ENCODE measurements around the gene RSPRY1.
"Not testable (repeated sequence)": the region's sequence is repeated elsewhere in the genome, so short reads cannot be mapped to it uniquely, and the experiment has no call there.

The RSPRY1 gene

DNA sequence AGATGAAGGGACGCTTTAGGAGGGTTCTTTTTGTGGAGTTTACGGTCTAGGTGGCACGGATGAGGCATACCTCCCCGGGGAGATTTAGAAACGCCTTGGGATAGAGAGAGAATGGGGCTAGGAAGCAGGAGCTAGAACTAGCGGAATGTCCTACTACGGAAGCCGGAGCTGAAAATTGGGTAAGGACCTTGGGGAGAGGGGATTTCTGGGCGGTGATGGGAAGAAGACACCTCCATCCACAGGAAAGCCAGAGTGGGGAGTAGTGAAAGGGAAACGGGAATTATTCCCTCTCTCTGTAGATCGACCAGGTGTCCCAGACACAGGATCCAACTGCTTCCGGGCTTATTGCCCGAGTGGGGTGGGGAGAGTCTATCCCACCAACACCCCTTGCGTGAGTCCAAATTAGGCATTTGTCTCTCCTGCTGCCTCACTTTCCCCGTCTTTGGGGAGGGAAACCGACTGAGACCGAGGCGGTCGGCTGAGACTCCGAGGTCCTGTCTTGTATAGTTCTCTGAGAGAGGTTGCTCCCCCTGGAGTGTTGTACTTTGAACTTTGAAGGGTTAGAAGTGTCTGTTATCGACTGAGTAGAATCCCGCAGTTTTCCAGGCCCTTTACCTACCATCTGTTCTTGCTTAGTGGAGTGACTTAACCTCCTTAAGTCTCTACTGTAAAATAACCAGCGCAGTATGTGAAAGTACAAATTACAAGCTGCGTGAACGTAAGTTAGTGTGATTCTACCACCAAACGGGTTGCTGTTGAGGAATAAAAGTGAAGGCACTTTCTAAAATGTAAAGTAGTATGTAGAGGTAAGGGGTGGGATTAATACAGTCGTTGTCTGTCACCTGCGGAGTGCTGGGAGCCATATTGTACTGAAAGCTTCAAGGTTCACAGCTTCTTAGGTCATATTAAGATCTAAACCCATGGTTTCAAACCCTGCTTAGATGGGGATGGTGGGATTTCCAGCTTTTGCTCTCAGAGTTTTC lies 1.0 kb downstream of the RSPRY1 start:
- peak; percentile 14 to 22 (median 19) for DNase-seq

DNA sequence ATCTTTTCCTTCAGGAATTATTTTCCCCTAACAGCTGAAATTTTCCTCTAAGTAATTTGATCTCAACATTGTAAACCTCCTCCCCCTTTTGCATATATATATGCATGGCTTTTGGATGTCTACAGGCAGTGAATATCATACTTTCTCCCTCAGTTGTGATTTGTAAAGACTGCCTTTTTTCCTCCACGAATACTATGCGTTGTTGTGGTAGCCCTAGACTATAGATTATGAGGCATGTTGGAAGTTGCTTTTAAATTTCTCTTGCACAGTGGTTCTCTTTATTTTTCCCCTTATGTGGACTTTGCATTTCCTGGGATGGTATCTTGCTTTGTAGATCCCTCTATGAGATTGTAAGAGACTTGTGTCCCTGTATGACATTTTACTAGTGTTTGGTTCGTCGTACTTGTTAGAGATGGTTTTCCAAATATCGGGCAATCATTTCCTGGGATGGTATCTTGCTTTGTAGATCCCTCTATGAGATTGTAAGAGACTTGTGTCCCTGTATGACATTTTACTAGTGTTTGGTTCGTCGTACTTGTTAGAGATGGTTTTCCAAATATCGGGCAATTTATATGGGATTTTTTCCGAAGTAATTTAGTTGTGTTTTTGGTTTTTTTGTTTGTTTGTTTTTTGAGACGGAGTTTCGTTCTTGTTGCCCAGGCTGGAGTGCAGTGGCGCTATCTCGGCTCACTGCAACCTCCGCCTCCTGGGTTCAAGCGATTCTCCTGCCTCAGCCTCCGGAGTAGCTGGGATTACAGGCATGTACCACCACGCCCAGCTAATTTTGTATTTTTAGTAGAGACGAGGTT lies 2.0 kb downstream of the RSPRY1 start:
- not testable (repeated sequence) for DNase-seq

DNA sequence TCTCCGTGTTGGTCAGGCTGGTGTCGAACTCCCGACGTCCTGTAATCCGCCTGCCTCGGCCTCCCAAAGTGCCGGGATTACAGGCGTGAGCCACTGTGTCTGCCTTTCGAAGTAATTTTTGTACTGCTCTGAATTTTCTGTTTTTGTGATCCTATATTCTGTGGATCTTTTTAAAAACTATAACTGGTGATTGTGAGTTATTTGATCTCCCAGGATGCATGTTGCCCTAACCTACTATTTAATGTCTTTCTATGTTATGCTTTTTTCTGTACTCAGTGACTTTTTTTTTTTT lies 2.5 kb downstream of the RSPRY1 start:
- DNase-seq = no peak

DNA sequence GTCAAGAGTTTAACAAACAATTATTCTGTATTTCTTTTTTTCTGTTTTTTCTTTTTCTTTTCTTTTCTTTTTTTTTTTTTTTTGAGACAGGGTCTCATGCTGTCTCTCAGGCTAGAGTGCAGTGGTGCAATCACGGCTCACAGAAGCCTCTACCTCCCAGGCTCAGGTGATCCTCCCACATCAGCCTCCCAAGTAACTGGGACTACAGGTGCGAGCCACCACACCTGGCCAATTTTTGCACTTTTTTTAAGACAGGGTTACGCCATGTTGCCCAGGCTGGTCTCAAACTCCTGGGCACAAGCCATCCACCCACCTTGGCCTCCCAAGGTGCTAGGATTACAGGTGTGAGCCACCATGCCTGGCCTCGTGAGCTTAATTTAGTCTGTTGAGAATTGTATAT lies 3.4 kb downstream of the RSPRY1 start:
- DNase-seq = not testable (repeated sequence)

DNA sequence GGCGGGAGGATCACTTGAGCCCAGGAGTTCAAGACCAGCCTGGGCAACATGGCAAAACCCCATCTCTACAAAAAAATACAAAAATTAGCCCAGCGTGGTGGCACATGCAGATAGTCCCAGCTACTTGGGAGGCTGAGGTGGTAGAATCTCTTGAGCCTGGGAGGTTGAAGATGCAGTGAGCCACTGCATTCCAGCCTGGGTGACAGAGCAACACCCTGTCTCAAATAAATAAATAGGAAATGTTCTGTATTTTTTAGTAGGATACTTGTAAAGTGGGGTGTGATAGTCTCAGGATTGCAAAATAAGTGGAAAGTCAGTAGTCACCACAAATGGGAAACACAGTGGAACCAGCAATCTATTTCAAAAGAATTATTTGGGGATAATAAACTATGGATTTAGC lies 4.0 kb downstream of the RSPRY1 start:
- DNase-seq = no peak

DNA sequence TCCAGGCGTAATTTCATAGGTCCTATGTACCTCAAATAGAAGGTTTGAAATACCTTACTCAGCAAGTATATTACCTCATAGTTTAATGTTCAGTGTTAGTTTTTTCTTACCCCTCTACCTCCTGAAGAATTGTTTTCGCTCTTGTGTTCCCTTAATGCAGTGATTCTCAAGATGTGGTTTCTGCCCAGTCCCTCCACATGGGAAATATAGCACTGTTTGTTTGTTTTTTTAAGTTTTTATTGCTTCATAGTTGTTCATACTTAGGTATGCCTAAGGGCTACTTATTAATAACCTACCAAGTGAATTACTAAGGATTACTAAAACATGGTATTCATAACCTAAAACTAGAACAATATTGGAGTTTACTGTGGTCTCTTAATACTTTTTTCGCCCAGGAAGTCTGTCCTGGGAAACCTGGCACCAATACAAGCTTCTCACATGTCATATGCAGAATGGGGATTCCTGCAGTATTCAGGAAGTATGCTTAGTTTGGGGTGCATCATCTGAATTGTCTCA lies 5.0 kb downstream of the RSPRY1 start:
- peak in 3 of 4 experiments; percentile 15 to 42 (median 38) for DNase-seq

DNA sequence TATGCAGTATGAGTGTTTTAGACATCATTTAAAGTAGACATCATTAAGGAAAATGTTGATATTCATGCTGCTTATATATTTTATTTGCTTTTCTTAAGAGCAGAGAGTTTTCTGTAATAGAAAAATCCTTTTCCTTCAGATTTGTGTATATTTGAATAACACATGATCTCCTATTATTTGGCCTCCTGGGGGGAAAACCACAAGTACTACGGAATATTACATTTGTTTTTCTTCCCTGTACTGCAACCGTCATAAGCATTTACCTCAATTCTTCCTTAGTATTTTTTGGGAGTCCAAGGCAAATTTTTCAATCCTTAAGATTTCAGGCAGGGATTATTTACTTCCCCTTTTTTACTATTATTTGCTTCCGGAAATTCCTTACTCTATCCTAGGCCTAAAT lies 6.0 kb downstream of the RSPRY1 start:
- DNase-seq = no peak

DNA sequence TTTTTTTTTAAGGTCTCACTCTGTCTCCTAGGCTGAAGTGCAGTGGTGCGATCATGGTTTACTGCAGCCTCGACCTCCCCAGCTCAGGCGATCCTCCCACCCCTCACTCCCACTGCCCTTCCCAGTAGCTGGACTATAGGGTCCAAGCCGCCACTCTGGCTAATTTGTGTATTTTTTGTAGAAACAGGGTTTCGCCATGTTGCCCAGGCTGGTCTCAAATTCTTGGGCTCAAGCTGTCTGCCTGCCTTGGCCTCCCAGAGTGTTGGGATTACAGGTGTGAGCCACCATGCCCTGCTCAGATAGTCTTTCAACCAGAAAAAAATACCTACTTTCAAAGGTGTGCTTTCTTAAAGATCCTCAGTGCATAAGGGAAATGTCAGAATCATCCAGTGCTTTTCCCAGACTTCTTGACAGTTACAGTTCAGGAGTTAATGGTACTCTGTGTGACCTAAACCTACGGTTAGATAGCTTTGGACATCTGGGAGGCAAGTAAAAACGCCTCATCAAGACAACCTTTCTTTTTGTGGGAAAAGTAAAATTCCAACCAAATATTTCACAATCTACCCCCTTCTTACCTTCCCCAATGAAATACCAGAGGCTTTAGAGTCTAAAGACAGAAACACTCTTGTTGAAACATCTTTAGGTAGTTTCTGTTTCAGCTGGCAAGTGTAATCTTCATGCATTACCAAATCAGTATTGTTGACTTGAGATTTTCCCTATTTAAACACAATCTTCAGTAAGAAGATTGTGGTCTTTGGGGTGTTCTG lies 6.8 kb downstream of the RSPRY1 start:
- no peak for DNase-seq

DNA sequence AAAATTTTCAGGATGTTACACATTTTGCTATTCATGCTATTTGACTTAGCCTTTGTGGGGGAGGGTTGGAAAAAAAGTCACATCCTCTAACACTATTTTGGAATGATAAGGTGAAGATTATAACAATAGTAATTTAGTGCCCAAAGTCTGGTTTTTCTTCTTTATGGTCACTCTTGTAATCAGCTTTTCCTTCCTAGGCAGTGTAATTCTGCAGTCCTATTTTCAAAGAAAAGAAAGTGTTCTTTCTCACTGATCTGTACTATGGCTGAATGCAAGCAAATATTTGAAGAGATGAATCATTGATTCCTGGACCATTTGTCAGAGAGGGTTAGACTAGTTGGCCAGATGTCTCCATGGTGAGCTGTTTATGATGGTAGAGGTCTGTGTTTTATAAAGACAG lies 8.4 kb downstream of the RSPRY1 start:
- no peak for DNase-seq

DNA sequence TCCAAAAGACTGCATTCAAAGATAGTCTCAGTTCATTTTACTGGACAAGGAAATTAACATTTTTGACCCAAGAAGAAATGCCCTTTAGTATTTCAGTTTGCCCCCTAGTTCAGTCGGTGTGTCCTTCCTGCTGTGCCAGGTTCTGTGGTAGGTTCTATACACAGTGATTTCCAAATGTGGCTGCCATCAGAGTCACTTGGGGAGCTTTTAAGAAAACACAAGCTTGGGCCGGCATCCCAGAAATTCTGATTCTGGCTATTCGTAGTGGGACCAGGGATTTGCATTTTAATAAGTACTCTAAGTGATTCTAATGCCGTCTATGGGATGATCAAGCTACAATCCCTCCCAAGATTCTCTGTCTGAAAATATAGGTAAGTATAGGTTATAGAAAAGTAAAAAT lies 10.2 kb downstream of the RSPRY1 start:
- DNase-seq = no peak

DNA sequence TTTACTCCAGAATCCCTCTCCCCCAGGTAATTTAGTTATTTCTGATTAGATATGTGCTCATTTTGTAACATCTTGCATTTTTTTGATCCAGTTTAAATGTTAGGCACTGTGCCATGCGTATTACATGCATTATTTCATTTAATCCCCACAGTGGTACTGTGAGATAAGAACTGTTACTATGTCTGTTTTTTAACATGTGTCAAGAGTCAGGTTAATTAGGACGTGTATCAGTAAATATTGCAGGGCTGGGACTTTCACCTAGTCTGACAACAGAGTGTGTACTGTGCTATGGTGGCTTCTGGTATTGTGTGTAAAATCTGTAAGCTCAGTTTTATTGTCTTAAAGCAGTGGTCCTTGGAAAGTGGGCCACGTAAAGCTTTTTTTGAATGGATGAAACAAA lies 10.6 kb downstream of the RSPRY1 start:
- no peak for DNase-seq

DNA sequence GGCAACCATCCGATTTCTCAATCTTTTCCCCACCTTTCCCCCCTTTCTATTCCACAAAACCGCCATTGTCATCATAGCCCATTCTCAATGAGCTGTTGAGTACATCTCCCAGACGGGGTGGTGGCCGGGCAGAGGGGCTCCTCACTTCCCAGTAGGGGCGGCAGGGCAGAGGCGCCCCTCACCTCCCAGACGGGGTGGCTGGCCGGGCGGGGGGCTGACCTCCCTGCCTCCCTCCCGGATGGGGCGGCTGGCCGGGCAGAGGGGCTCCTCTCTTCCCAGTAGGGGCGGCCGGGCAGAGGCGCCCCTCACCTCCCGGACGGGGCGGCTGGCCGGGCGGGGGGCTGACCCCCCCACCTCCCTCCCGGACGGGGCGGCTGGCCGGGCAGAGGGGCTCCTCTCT lies 14.2 kb downstream of the RSPRY1 start:
- DNase-seq = not testable (repeated sequence)

DNA sequence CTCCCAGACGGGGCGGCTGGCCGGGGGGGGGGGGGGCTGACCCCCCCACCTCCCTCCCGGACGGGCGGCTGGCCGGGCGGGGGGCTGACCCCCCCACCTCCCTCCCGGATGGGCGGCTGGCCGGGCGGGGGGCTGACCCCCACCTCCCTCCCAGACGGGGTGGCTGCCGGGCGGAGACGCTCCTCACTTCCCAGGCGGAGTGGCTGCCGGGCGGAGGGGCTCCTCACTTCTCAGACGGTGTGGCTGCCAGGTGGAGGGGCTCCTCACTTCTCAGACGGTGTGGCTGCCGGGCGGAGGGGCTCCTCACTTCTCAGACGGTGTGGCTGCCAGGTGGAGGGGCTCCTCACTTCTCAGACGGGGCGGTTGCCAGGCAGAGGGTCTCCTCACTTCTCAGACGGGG lies 14.8 kb downstream of the RSPRY1 start:
- DNase-seq = not testable (repeated sequence)

DNA sequence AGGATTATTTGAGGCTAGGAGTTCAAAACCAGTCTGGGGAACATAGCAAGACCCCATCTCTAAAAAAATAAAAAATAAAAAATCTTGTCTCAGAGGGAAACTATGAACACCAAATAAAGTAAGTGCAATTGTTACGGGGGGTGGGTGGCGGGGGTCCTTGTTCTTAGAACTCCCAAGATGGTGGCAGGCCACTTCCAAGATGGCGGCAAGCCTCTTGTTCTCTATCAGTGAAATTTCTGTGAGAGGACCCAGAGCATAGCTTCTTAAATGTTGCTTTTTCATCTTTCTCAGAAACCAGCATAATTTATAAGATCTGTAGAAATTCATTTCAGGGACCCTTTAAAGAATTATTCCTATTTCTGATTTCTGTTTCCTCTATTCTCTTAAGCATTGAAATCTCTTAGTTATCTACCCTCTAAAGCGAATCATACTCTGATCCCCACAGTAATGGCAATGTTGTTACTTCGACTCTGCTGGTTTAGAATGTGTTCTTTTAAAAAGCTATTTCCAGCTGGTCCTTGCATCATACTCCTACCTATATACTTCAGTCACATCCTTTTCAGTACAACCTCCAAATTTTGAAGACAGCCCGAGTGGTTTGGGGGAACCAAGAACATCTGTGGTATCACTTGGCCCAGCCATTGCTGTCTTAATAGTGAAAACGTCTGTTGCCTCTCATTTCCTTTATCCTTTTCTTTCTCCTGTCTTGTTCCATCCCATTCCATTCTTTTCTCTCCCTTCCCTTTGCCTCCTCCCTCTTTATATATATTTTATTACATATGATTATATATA lies 16.2 kb downstream of the RSPRY1 start:
- DNase-seq = no peak

DNA sequence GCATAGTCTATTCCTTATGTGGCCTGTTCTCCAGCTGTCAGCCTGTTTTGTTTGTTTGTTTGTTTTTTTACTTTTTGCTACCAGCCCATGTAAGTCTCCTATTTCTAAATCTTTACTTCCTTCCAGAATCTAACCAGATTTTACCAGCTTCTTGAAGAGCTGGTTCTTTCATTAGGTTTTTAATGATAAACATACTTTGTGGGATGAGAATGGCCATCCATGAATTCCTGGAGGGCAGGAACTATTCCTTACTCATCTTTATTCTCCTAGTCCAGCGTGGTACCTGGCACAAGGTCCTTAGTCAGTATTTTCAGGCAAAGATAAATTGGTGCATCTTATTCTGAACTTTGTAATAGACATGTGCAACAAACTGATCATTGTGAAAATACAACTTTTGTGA lies 17.3 kb downstream of the RSPRY1 start:
- DNase-seq = no peak

DNA sequence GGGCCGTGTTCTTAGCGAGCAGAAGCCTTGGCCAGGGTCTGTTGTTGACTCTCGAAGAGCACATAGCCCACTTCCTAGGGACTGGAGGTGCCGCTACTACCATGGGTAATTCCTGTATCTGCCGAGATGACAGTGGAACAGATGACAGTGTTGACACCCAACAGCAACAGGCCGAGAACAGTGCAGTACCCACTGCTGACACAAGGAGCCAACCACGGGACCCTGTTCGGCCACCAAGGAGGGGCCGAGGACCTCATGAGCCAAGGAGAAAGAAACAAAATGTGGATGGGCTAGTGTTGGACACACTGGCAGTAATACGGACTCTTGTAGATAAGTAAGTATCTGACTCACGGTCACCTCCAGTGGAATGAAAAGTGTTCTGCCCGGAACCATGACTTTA lies 18.5 kb downstream of the RSPRY1 start:
- DNase-seq = no peak

DNA sequence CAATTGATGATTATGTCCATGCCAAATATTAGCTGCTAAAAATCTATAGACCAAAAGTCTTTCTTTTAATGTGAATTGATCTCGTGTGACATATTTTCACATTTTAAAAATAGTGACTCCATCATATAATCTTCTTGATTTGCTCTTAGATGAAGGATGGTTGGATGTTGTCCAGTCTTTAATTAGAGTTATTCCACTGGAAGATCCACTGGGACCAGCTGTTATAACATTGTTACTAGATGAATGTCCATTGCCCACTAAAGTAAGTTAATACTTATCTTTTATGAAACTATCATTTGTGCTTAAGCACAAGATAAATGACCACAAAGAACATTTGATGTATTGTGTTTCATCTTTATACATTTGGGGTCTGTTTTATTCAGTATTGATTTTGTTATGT lies 22.8 kb downstream of the RSPRY1 start:
- no peak for DNase-seq

DNA sequence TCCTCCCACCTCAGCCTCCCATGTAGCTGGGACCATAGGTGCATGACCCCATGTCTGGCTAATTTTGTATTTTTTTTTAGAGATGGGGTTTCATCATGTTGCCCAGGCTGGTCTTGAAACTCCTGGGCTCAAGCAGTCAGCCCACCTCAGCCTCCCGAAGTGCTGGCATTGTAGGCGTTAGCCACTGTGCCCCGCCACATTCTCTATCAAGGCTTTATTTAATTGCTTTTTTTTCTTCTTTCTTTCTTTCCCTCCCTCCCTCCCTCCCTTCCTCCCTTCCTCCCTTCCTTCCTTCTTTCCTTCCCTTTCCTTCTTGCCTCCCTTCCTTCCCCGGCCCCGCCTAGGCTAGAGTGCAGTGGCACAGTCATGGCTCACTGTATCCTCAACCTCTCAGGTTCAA lies 23.7 kb downstream of the RSPRY1 start:
- DNase-seq = no peak

DNA sequence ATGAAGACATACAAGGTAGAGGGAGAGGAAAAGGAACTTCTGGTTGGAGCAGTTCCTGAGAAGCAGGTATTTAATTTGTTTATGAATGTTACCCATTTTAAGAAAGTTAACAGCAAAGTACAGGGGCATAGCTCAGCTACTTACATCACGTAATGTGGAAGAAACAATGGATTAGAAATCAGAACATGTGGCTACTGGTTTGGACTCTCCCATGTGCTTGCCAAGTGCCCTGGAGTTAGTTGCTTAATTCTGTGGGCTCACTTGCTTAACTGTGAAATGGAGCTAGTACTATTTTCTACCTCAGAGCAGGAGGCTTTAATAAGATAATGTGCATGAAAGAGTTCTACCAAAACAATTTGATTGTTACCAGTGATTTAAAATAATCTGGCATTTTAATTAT lies 27.3 kb downstream of the RSPRY1 start:
- no peak for DNase-seq

DNA sequence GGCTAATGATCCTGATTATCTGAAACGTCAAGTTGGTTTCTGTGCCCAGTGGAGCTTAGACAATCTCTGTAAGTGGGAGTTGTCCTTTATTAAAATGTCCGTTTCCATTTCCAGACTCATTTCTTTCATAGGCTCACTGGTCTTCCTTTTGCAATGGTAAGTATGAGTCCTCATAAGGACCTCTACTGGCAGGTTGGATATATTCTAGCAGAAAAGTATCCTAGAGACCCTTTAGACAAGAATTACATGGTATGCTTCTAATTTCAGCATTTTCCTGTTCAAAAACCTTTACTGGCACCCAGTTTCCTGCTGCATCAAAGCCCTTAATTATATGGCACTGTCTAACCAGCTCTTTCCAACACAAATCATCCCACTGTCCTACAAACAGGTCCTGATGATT lies 30.8 kb downstream of the RSPRY1 start:
- no peak for DNase-seq

DNA sequence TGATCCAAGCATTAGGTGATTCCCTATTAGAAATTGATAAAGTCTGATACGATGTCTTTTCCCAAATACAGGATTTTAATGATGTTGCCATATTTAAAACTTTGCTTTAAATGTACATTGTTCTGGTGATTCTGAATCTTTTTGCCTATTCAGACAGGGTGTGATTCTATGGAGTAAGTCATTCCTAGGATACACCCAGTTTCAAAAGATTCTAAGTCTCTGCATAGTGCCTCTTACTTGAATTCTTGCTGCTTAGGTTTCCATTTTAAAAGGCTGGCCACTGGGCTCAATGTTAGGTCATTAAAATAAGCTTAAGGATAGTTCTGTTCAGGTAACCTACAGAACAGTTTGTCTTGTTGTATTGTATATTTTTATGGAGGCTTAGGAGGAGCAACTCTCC lies 36.9 kb downstream of the RSPRY1 start:
- no peak for DNase-seq

Measured in suppressor macrophage (primary cell).